K562 (cell line): Measurements from ENCODE around the gene GLE1. TPM values are rescaled to one million over a fixed set of nuclear protein-coding genes. Genes with fewer than 3 reads are reported as not detected.
A peak's percentile ranks its signal among the peaks of the same experiment; 100 is the strongest.

ENCODE experiments used
- ATAC-seq: fragments of 200-7000 bp; cut with Tn5 transposase; 3 replicates; pipeline ENCODE4 v1.9.1; 2020; ENCODE audit warnings: moderate library complexity
- BruUV-seq: library from RNA; stranded (reverse); fragments of 400-500 nt; replicated peaks from 2 replicates; lab custom pipeline; 2021; lab: Mats Ljungman, UMichigan
- CTCF ChIA-PET: fragments of 300-600 bp; formaldehyde crosslinking; extraction: SDS; loops from one replicate; lab custom pipeline; 2021; ENCODE audit warnings: low intra/inter-chr PET ratio; lab: Yijun Ruan, JAX
- POLR2A ChIA-PET: fragments of 300-600, 350-650 bp; sonication (Branson Sonifier 250); formaldehyde crosslinking; extraction: SDS; loops from one replicate; lab custom pipeline; 2021; ENCODE audit warnings: antibody characterized with exemption, inconsistent platforms; lab: Yijun Ruan, JAX
- DNase-seq, 4 experiments: peaks; one replicate each; pipeline versions ENCODE4 v3.0.0 to v3.0.0-alpha.2; 2011 to 2018; ENCODE audit warnings: low spot score in 3 of 4, mixed read lengths in 3 of 4; ENCODE audit errors: extremely low read depth in 1 of 4
- FAIRE-seq: peaks from 2 replicates; lab custom pipeline; 2011; peaks lifted over from hg19 to GRCh38; lab: Jason Lieb, UNC
- H2AFZ ChIP-seq: 2 replicates; pipeline ENCODE4 v1.6.0; 2011; ENCODE audit warnings: low read depth, low read length, control low read depth, inconsistent platforms
- H3K27ac ChIP-seq: fragments of 200-600 bp; 3 replicates; pipeline ENCODE4 v1.8.0; 2011; ENCODE audit warnings: low read depth, mild to moderate bottlenecking, control low read depth, inconsistent platforms, low read length, moderate library complexity, mixed read lengths; ENCODE audit errors: extremely low read depth
- H3K27me3 ChIP-seq, 2 experiments: fragments of 300-600 bp in 1 of 2; 2 replicates in 1 of 2; 3 replicates in 1 of 2; pipeline versions ENCODE4 v1.6.0 to v1.8.0; 2011; ENCODE audit warnings: inconsistent platforms in 2 of 2, low read length in 2 of 2, mild to moderate bottlenecking in 1 of 2, mixed read lengths in 1 of 2, moderate library complexity in 1 of 2; ENCODE audit not compliant: control insufficient read depth in 2 of 2, insufficient read depth in 2 of 2
- H3K36me3 ChIP-seq: fragments of 300-600 bp; 3 replicates; pipeline ENCODE4 v1.8.0; 2011; ENCODE audit warnings: mild to moderate bottlenecking, low read length, inconsistent platforms; ENCODE audit not compliant: control insufficient read depth, insufficient read depth
- H3K4me1 ChIP-seq, 2 experiments: fragments of 200-600 bp in 1 of 2; replicated peaks in 1 of 2; 2 replicates in 1 of 2; 3 replicates in 1 of 2; pipeline versions ENCODE4 v1.5.1 to v1.8.0; 2011; ENCODE audit warnings: inconsistent platforms in 2 of 2, low read length in 2 of 2, mild to moderate bottlenecking in 1 of 2, mixed read lengths in 1 of 2, moderate library complexity in 1 of 2; ENCODE audit not compliant: control insufficient read depth in 2 of 2, insufficient read depth in 2 of 2
- H3K4me2 ChIP-seq: 2 replicates; pipeline ENCODE4 v1.6.1; 2011; ENCODE audit warnings: low read length, control low read depth, inconsistent platforms, mixed read lengths; ENCODE audit not compliant: insufficient read depth
- H3K4me3 ChIP-seq: fragments of 200-600 bp; sonication (generic), shearing (Covaris generic); 2 replicates; pipeline ENCODE4 v1.5.1; 2016; ENCODE audit warnings: control low read depth, inconsistent platforms
- H3K79me2 ChIP-seq: fragments of 200-600 bp; 3 replicates; pipeline ENCODE4 v1.8.0; 2011; ENCODE audit warnings: low read length, inconsistent platforms; ENCODE audit not compliant: control insufficient read depth, insufficient read depth
- H3K9ac ChIP-seq, 2 experiments: 2 replicates each; pipeline versions ENCODE4 v1.6.0 to v1.6.1; 2011; ENCODE audit warnings: low read depth in 2 of 2, low read length in 2 of 2, control low read depth in 1 of 2, inconsistent platforms in 1 of 2, mild to moderate bottlenecking in 1 of 2, mixed read lengths in 1 of 2; ENCODE audit not compliant: insufficient read depth in 1 of 2
- H3K9me1 ChIP-seq: one replicate; pipeline ENCODE4 v1.6.0; 2011; ENCODE audit warnings: inconsistent platforms, mild to moderate bottlenecking, low read length, moderate library complexity; ENCODE audit not compliant: control insufficient read depth, insufficient read depth
- H3K9me3 ChIP-seq: replicated peaks from 2 replicates; pipeline ENCODE4 v1.5.1; 2011; ENCODE audit warnings: low read depth, low read length, inconsistent platforms; ENCODE audit not compliant: control insufficient read depth, insufficient read depth
- H4K20me1 ChIP-seq: replicated peaks from 2 replicates; pipeline ENCODE4 v1.6.1; 2011; ENCODE audit warnings: low read length, inconsistent platforms, mixed read lengths; ENCODE audit not compliant: control insufficient read depth, insufficient read depth
- BCOR ChIP-seq: fragments of 450-650 bp; IDR thresholded peaks from 2 replicates; pipeline ENCODE4 v1.6.1; 2016
- CHD1 ChIP-seq: fragments of 200-600 bp; sonication (generic); IDR thresholded peaks from one replicate; pipeline ENCODE4 v1.6.1; 2012; ENCODE audit warnings: mild to moderate bottlenecking, moderate library complexity, low read length, inconsistent platforms
- CTBP1 ChIP-seq: fragments of 450-650 bp; IDR thresholded peaks from 2 replicates; pipeline ENCODE4 v1.6.1; 2016; ENCODE audit warnings: borderline replicate concordance
- DACH1 ChIP-seq: fragments of 450-650 bp; IDR thresholded peaks from 2 replicates; pipeline ENCODE4 v1.6.1; 2018; ENCODE audit not compliant: partially characterized antibody
- ELF1 ChIP-seq: fragments of 200-800 bp; sonication (Bioruptor generic); IDR thresholded peaks from 2 replicates; pipeline ENCODE4 v1.6.1; 2016; ENCODE audit warnings: missing genetic modification characterization, missing compliant biosample characterization
- MED1 ChIP-seq: sonication (generic); formaldehyde crosslinking; IDR thresholded peaks from 2 replicates; pipeline ENCODE4 v1.8.1; 2023; ENCODE audit warnings: missing genetic modification reagents, borderline replicate concordance
- NONO ChIP-seq, 2 experiments: fragments of 200-400 bp in 1 of 2; fragments of 450-650 bp in 1 of 2; formaldehyde crosslinking in 1 of 2; IDR thresholded peaks; 2 replicates each; pipeline ENCODE4 v1.6.1; 2017; ENCODE audit warnings: low read depth in 2 of 2, mild to moderate bottlenecking in 2 of 2, moderate library complexity in 2 of 2, low read length in 1 of 2
- POLR2AphosphoS5 ChIP-seq: IDR thresholded peaks from 2 replicates; pipeline ENCODE4 v1.6.1; 2011; ENCODE audit warnings: mild to moderate bottlenecking, low read depth, low read length, moderate library complexity; ENCODE audit not compliant: control insufficient read depth, insufficient read depth
- SAFB2 ChIP-seq: fragments of 200-400 bp; formaldehyde crosslinking; IDR thresholded peaks from 2 replicates; pipeline ENCODE4 v1.6.1; 2018; ENCODE audit warnings: borderline replicate concordance, low read length, low read depth, moderate library complexity; ENCODE audit not compliant: severe bottlenecking
- TRIM24 ChIP-seq, 2 experiments: fragments of 450-650 bp; IDR thresholded peaks; 2 replicates each; pipeline ENCODE4 v1.6.1; 2016
- TRIM25 ChIP-seq: fragments of 450-650 bp; IDR thresholded peaks from 2 replicates; pipeline ENCODE4 v1.7.0; 2016; ENCODE audit warnings: borderline replicate concordance
- ZBTB49 ChIP-seq: sonication (generic); formaldehyde crosslinking; IDR thresholded peaks from 2 replicates; pipeline ENCODE4 v1.8.0; 2022; ENCODE audit warnings: missing genetic modification reagents, mild to moderate bottlenecking, borderline replicate concordance
- WGBS: fragments of 100-300 bp; shearing (Covaris generic); methylation state at CpG from one replicate; pipeline ENCODE4 v1.1.6; 2016; ENCODE audit warnings: low coverage, mixed read lengths; ENCODE audit not compliant: insufficient coverage; ENCODE audit errors: missing lambda C conversion rate; 5-methylcytosine and 5-hydroxymethylcytosine counted together
- in situ Hi-C: fragments of 300-500 bp; cut with MboI; formaldehyde crosslinking; loops from 4 replicates; pipeline ENCODE4 v1.15.0; 2018; ENCODE audit warnings: inconsistent platforms, mixed read lengths
- intact Hi-C: fragments of 100-400 bp; cut with micrococcal nuclease; formaldehyde crosslinking; loops from 2 replicates; pipeline ENCODE4 v1.14.2; 2022
- polyA plus RNA-seq, 8 experiments: library from polyadenylated mRNA; depleted of rRNA in 4 of 8; stranded (reverse) in 5 of 8; unstranded in 3 of 8; fragments of >200 nt; fragmentation: Nextera tagmentation in 2 of 8; fragmentation: Illumina TruSeq in 1 of 8; extraction: Ambion mirVana in 2 of 8; extraction: Trizol in 1 of 8; gene quantifications; 2 replicates each; pipeline versions ENCODE4 v1.2.1 to v1.2.3, GENCODE V29; 2011 to 2014; ENCODE audit warnings: inconsistent platforms in 1 of 8, missing spikeins in 1 of 8
- total RNA-seq, 7 experiments: library from RNA; depleted of rRNA in 6 of 7; stranded (reverse); fragments of >200 nt in 6 of 7; fragmentation: Illumina TruSeq in 2 of 7; extraction: Trizol in 2 of 7; gene quantifications; 2 replicates each; pipeline versions ENCODE4 v1.2.1 to v1.2.3, GENCODE V29; 2011 to 2021; ENCODE audit warnings: low replicate concordance in 1 of 7
- TF ChIP-seq, protein P1 (sequence below): fragments of 250-450 bp; sonication (Bioruptor Pico); IDR thresholded peaks from 2 replicates; pipeline ENCODE4 v1.5.0; 2020; ENCODE audit warnings: mild to moderate bottlenecking

Gene GLE1
- total and polyA plus RNA-seq, 9 of the 15 experiments (the other 6 are each of a cell fraction or from before 2014, with no cell fraction given) = 15.9 to 44.8 (median 37.6) TPM

GRCh38 chr9:128554155-128554862, 49.8 kb downstream of the GLE1 start:
- Histone ChIP-seq H2AFZ (no peak overlapping the region), H3K27me3 (peaks cover 4 to 9% of the 10 kb centered on the region in 2 experiments; a peak in 2 of 5 replicates), H3K79me2 (no peaks in the 10 kb centered on the region), H3K4me1 (peaks cover 27 to 29% of the 10 kb centered on the region in 2 experiments), H3K9me1 (no peaks in the 10 kb centered on the region), H4K20me1 (peaks cover 15% of the 10 kb centered on the region), H3K4me3 (no peak overlapping the region), H3K9ac (no peak overlapping the region), H3K9me3 (no peaks in the 10 kb centered on the region), H3K36me3 (no peaks in the 10 kb centered on the region), H3K4me2 (no peak overlapping the region), H3K27ac (no peak overlapping the region)
- BruUV-seq = no TSS peak
- ATAC-seq = no peak
- in situ Hi-C loops (no loop called here), intact Hi-C loops (loop anchor here (5.0 to 10.0 kb wide), 3 partner anchors 52 to 190 kb away; partner anchors contain the start of gene GLE1)
- peak; percentile 38 to 69 (median 50) for DNase-seq
- FAIRE-seq = no peak
- WGBS = 12% methylated on average over 5 of the region's 5 CpGs
- ChIA-PET CTCF (no interaction called here), POLR2A (interaction anchor here (1.4 kb wide), 1 partner anchor 56 kb away, joined by 6 read pairs; no protein-coding TSS in a partner anchor)
- TF ChIP-seq, protein P1, sequence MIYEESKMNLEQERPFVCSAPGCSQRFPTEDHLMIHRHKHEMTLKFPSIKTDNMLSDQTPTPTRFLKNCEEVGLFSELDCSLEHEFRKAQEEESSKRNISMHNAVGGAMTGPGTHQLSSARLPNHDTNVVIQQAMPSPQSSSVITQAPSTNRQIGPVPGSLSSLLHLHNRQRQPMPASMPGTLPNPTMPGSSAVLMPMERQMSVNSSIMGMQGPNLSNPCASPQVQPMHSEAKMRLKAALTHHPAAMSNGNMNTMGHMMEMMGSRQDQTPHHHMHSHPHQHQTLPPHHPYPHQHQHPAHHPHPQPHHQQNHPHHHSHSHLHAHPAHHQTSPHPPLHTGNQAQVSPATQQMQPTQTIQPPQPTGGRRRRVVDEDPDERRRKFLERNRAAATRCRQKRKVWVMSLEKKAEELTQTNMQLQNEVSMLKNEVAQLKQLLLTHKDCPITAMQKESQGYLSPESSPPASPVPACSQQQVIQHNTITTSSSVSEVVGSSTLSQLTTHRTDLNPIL (CRISPR knock-in tag) = no peak
- TF ChIP-seq ELF1 (no peak), BCOR (no peak), POLR2AphosphoS5 (no peak), MED1 (CRISPR knock-in tag) (no peak), CTBP1 (peak; percentile 77), SAFB2 (no peak), CHD1 (no peak), NONO (IDR thresholded peaks at IDR 0.05; ENCODE audit: low read depth in 2 of 2, low read length in 1 of 2) (no peak), DACH1 (peak; percentile 32), ZBTB49 (CRISPR knock-in tag) (no peak), TRIM24 (IDR thresholded peaks at IDR 0.05) (no peak), TRIM25 (no peak)
